ENCODE results near the gene TEAD1.

TEAD1 gene

GRCh38 chr11:12680246-12680939 lies 6.2 kb downstream of the TEAD1 start:
- no peak for TF ChIP-seq Cebpa-rat (IDR thresholded peaks at IDR 0.05)
- Histone ChIP-seq H3K9ac (no peak overlapping the region), H3K4me3 (no peak overlapping the region), H4K20me1 (peaks cover 0 to 62% (median 9%) of the 10 kb centered on the region in 11 experiments; a peak in 16 of 22 replicates), H3K9me3 (replicated peaks in 1 of 11) (no peaks in the 10 kb centered on the region), H3K4me1 (peaks cover 0 to 10% (median 6%) of the 10 kb centered on the region in 10 experiments; a peak in 7 of 20 replicates), H3K27ac (no peak overlapping the region), H3K27me3 (peaks cover 62 to 100% (median 80%) of the 10 kb centered on the region in 11 experiments), H3K36me3 (no peaks in the 10 kb centered on the region), H3K4me2 (peak overlapping the region in 8 of 11 experiments; percentile 19 to 54 (median 36); a peak in 10 of 22 replicates)

GRCh38 chr11:12680940-12681258 lies 6.7 kb downstream of the TEAD1 start:
- H3K4me2 ChIP-seq = peak overlapping the region in 6 of 11 experiments; percentile 25 to 54 (median 43); a peak in 8 of 22 replicates
- H3K4me1 ChIP-seq = peaks cover 0 to 10% (median 6%) of the 10 kb centered on the region in 10 experiments; a peak in 7 of 20 replicates
- no peak overlapping the region for H3K27ac ChIP-seq
- H3K9me3 ChIP-seq (replicated peaks in 1 of 11) = no peaks in the 10 kb centered on the region
- no peak overlapping the region for H3K9ac ChIP-seq
- H3K4me3 ChIP-seq = no peak overlapping the region
- TF ChIP-seq Cebpa-rat (IDR thresholded peaks at IDR 0.05) = no peak
- no peaks in the 10 kb centered on the region for H3K36me3 ChIP-seq
- H4K20me1 ChIP-seq = peaks cover 0 to 61% (median 6%) of the 10 kb centered on the region in 11 experiments; a peak in 15 of 22 replicates
- H3K27me3 ChIP-seq = peaks cover 57 to 100% (median 76%) of the 10 kb centered on the region in 11 experiments

GRCh38 chr11:12681466-12681865 lies 7.2 kb downstream of the TEAD1 start:
- no peak overlapping the region for H3K27ac ChIP-seq
- no peak overlapping the region for H3K4me3 ChIP-seq
- no peak overlapping the region for H3K4me2 ChIP-seq
- H3K27me3 ChIP-seq = peaks cover 52 to 100% (median 74%) of the 10 kb centered on the region in 11 experiments
- no peaks in the 10 kb centered on the region for H3K36me3 ChIP-seq
- TF ChIP-seq Cebpa-rat (IDR thresholded peaks at IDR 0.05) = no peak
- no peak overlapping the region for H3K9ac ChIP-seq
- H3K4me1 ChIP-seq = peaks cover 0 to 10% (median 6%) of the 10 kb centered on the region in 10 experiments; a peak in 8 of 20 replicates
- peaks cover 0 to 59% (median under 1%) of the 10 kb centered on the region in 11 experiments; a peak in 12 of 22 replicates for H4K20me1 ChIP-seq
- H3K9me3 ChIP-seq (replicated peaks in 1 of 11) = no peaks in the 10 kb centered on the region

GRCh38 chr11:12682288-12682687 lies 8.1 kb downstream of the TEAD1 start:
- Histone ChIP-seq H3K27ac (no peak overlapping the region), H3K36me3 (no peaks in the 10 kb centered on the region), H4K20me1 (peaks cover 0 to 65% (median 0%) of the 10 kb centered on the region in 11 experiments; a peak in 6 of 22 replicates), H3K4me3 (no peak overlapping the region), H3K4me1 (peaks cover 0 to 10% (median 6%) of the 10 kb centered on the region in 10 experiments; a peak in 8 of 20 replicates), H3K27me3 (peaks cover 43 to 100% (median 71%) of the 10 kb centered on the region in 11 experiments), H3K4me2 (no peak overlapping the region), H3K9me3 (replicated peaks in 1 of 11) (peaks cover 0 to 7% (median 0%) of the 10 kb centered on the region in 11 experiments; a peak in 2 of 22 replicates), H3K9ac (no peak overlapping the region)
- TF ChIP-seq Cebpa-rat (IDR thresholded peaks at IDR 0.05) = no peak

- Histone ChIP-seq H4K20me1 (peaks cover 0 to 70% (median 0%) of the 10 kb centered on the region in 11 experiments; a peak in 6 of 22 replicates), H3K36me3 (no peaks in the 10 kb centered on the region), H3K9me3 (replicated peaks in 1 of 11) (peaks cover 0 to 12% (median 0%) of the 10 kb centered on the region in 11 experiments; a peak in 2 of 22 replicates), H3K4me2 (no peak overlapping the region), H3K27me3 (peaks cover 37 to 100% (median 69%) of the 10 kb centered on the region in 11 experiments), H3K4me3 (no peak overlapping the region), H3K27ac (no peak overlapping the region), H3K4me1 (peaks cover 0 to 10% (median 6%) of the 10 kb centered on the region in 10 experiments; a peak in 8 of 20 replicates), H3K9ac (no peak overlapping the region)
- no peak for TF ChIP-seq Cebpa-rat (IDR thresholded peaks at IDR 0.05)
Measured at GRCh38 chr11:12682737-12683500, 8.7 kb downstream of the TEAD1 start.

GRCh38 chr11:12683874-12684273 lies 9.7 kb downstream of the TEAD1 start:
- Histone ChIP-seq H3K4me3 (no peak overlapping the region), H3K9me3 (replicated peaks in 1 of 11) (peaks cover 0 to 12% (median 0%) of the 10 kb centered on the region in 11 experiments; a peak in 2 of 22 replicates), H3K36me3 (no peaks in the 10 kb centered on the region), H3K4me2 (no peak overlapping the region), H3K27me3 (peaks cover 28 to 100% (median 69%) of the 10 kb centered on the region in 11 experiments), H3K4me1 (peaks cover 0 to 10% (median 6%) of the 10 kb centered on the region in 10 experiments; a peak in 8 of 20 replicates), H3K9ac (no peak overlapping the region), H3K27ac (no peak overlapping the region), H4K20me1 (peaks cover 0 to 75% (median 0%) of the 10 kb centered on the region in 11 experiments; a peak in 6 of 22 replicates)
- no peak for TF ChIP-seq Cebpa-rat (IDR thresholded peaks at IDR 0.05)

GRCh38 chr11:12684315-12684714 lies 10.1 kb downstream of the TEAD1 start:
- Histone ChIP-seq H3K4me1 (peaks cover 0 to 10% (median 6%) of the 10 kb centered on the region in 10 experiments; a peak in 8 of 20 replicates), H3K36me3 (no peaks in the 10 kb centered on the region), H3K4me3 (no peak overlapping the region), H3K27ac (no peak overlapping the region), H3K27me3 (peaks cover 23 to 100% (median 69%) of the 10 kb centered on the region in 11 experiments), H3K4me2 (no peak overlapping the region), H3K9ac (no peak overlapping the region), H3K9me3 (replicated peaks in 1 of 11) (peaks cover 0 to 12% (median 0%) of the 10 kb centered on the region in 11 experiments; a peak in 2 of 22 replicates), H4K20me1 (peaks cover 0 to 77% (median 0%) of the 10 kb centered on the region in 11 experiments; a peak in 5 of 22 replicates)
- no peak for TF ChIP-seq Cebpa-rat (IDR thresholded peaks at IDR 0.05)

GRCh38 chr11:12684816-12685215 lies 10.6 kb downstream of the TEAD1 start:
- Histone ChIP-seq H3K27me3 (peaks cover 18 to 100% (median 67%) of the 10 kb centered on the region in 11 experiments), H4K20me1 (peaks cover 0 to 80% (median 0%) of the 10 kb centered on the region in 11 experiments; a peak in 5 of 22 replicates), H3K4me2 (no peak overlapping the region), H3K36me3 (no peaks in the 10 kb centered on the region), H3K9me3 (replicated peaks in 1 of 11) (peaks cover 0 to 12% (median 0%) of the 10 kb centered on the region in 11 experiments; a peak in 2 of 22 replicates), H3K4me3 (no peak overlapping the region), H3K4me1 (peaks cover 0 to 10% (median 6%) of the 10 kb centered on the region in 10 experiments; a peak in 8 of 20 replicates), H3K9ac (no peak overlapping the region), H3K27ac (no peak overlapping the region)
- TF ChIP-seq Cebpa-rat (IDR thresholded peaks at IDR 0.05) = no peak
